Loucy (cell line): ENCODE measurements around the gene HES5.

Source experiments
- H2AFZ ChIP-seq: fragments of 200-600 bp; sonication (generic); 2 replicates; pipeline ENCODE4 v1.6.0; 2016; ENCODE audit warnings: antibody characterized with exemption, mild to moderate bottlenecking, low read length, moderate library complexity
- H3F3A ChIP-seq: fragments of 200-600 bp; 2 replicates; pipeline ENCODE4 v1.6.0; 2016; ENCODE audit warnings: antibody characterized with exemption, low read depth, mild to moderate bottlenecking
- H3K27me3 ChIP-seq: fragments of 200-600 bp; sonication (generic); 2 replicates; pipeline ENCODE4 v1.6.1; 2014; ENCODE audit warnings: low read length, mild to moderate bottlenecking; ENCODE audit not compliant: insufficient read depth, poor library complexity, severe bottlenecking
- H3K36me3 ChIP-seq: fragments of 200-600 bp; sonication (generic); 2 replicates; pipeline ENCODE4 v1.6.1; 2016; ENCODE audit warnings: low read length; ENCODE audit not compliant: insufficient read depth
- H3K4me1 ChIP-seq: fragments of 200-600 bp; sonication (generic); 2 replicates; pipeline ENCODE4 v1.5.1; 2014; ENCODE audit warnings: low read length, mild to moderate bottlenecking; ENCODE audit not compliant: insufficient read depth, poor library complexity, severe bottlenecking
- H3K4me2 ChIP-seq: fragments of 200-600 bp; sonication (generic); 2 replicates; pipeline ENCODE4 v1.6.0; 2014; ENCODE audit warnings: antibody characterized with exemption, low read length, low read depth, mild to moderate bottlenecking; ENCODE audit not compliant: poor library complexity, severe bottlenecking
- H3K4me3 ChIP-seq: fragments of 200-600 bp; sonication (generic); 2 replicates; pipeline ENCODE4 v1.5.1; 2014; ENCODE audit warnings: low read length, mild to moderate bottlenecking, mixed read lengths; ENCODE audit not compliant: poor library complexity, severe bottlenecking
- H3K79me2 ChIP-seq: fragments of 200-600 bp; sonication (generic); 2 replicates; pipeline ENCODE4 v1.6.1; 2014; ENCODE audit warnings: low read length; ENCODE audit not compliant: insufficient read depth
- H3K9ac ChIP-seq: fragments of 200-600 bp; sonication (generic); 2 replicates; pipeline ENCODE4 v1.6.0; 2014; ENCODE audit warnings: mild to moderate bottlenecking, low read depth, low read length, moderate library complexity; ENCODE audit not compliant: poor library complexity, severe bottlenecking
- H3K9me2 ChIP-seq: fragments of 200-600 bp; sonication (generic); replicated peaks from 2 replicates; pipeline ENCODE4 v1.6.1; 2016; ENCODE audit warnings: low read depth, low read length, mixed read lengths
- H3K9me3 ChIP-seq: fragments of 200-600 bp; sonication (generic); 2 replicates; pipeline ENCODE4 v1.6.1; 2014; ENCODE audit warnings: mild to moderate bottlenecking, antibody characterized with exemption, low read length, low read depth; ENCODE audit not compliant: insufficient read depth
- H4K20me1 ChIP-seq: fragments of 200-600 bp; sonication (generic); 2 replicates; pipeline ENCODE4 v1.6.0; 2014; ENCODE audit warnings: antibody characterized with exemption, low read length, mild to moderate bottlenecking; ENCODE audit not compliant: insufficient read depth, poor library complexity, severe bottlenecking
- EZH2phosphoT487 ChIP-seq: fragments of 200-600 bp; IDR thresholded peaks from 2 replicates; pipeline ENCODE4 v1.6.1; 2018; ENCODE audit warnings: antibody characterized with exemption, mild to moderate bottlenecking, moderate library complexity, borderline replicate concordance
- TF ChIP-seq, protein P1 (sequence below): fragments of 200-600 bp; sonication (generic); conservative IDR thresholded peaks from 2 replicates; pipeline ENCODE4 v1.5.1; 2014; ENCODE audit warnings: mild to moderate bottlenecking, antibody characterized with exemption, low read length

Gene HES5

DNA sequence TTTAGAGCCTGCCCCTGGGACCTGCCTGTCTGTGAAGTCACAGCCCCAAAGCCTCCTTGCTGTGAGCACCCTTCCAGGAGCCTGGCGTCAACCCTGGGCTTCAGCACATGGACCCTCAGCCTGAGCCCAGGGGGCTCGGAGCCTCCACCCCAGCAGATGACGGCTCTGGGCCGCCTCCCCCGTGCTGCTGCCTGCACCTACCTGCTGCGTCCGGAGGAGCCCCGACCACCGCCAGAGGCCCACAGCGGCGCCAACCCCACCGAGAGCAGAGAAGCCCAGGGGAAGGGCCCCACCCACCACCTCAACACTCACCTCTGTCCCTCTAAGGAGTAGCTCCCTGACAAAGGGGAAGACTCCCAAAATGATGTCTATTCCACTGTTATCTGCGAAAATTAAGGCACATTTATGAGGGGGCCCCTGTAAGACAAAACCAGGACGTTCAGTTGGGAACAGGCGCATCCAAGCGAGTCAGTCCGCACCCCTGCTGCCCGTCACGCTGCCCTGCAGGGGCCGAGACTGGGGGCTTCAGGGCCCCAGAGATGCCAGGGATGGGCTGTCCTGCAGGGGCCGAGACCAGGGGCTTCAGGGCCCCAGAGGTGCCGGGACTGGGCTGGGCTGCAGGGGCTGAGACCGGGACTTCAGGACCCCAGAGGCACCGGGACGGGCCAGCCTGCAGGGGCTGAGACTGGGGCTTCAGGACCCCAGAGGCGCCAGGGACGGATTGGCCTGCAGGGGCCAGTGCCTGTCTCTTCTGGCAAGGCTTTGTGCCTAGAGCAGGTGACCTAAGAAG, 19.5 kb downstream of the HES5 start:
- Histone ChIP-seq H3K79me2 (no peaks in the 10 kb centered on the region), H3K36me3 (peaks cover 53% of the 10 kb centered on the region; the same call in 1 of the 2 replicates), H3K9me2 (no peaks in the 10 kb centered on the region), H3F3A (no peaks in the 10 kb centered on the region), H3K4me2 (no peak overlapping the region), H4K20me1 (no peaks in the 10 kb centered on the region), H2AFZ (no peak overlapping the region), H3K9me3 (no peaks in the 10 kb centered on the region), H3K4me3 (no peak overlapping the region), H3K4me1 (no peaks in the 10 kb centered on the region), H3K27me3 (no peaks in the 10 kb centered on the region), H3K9ac (no peak overlapping the region)
- TF ChIP-seq EZH2phosphoT487, result no peak
- TF ChIP-seq, protein P1, sequence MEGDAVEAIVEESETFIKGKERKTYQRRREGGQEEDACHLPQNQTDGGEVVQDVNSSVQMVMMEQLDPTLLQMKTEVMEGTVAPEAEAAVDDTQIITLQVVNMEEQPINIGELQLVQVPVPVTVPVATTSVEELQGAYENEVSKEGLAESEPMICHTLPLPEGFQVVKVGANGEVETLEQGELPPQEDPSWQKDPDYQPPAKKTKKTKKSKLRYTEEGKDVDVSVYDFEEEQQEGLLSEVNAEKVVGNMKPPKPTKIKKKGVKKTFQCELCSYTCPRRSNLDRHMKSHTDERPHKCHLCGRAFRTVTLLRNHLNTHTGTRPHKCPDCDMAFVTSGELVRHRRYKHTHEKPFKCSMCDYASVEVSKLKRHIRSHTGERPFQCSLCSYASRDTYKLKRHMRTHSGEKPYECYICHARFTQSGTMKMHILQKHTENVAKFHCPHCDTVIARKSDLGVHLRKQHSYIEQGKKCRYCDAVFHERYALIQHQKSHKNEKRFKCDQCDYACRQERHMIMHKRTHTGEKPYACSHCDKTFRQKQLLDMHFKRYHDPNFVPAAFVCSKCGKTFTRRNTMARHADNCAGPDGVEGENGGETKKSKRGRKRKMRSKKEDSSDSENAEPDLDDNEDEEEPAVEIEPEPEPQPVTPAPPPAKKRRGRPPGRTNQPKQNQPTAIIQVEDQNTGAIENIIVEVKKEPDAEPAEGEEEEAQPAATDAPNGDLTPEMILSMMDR, result no peak

DNA sequence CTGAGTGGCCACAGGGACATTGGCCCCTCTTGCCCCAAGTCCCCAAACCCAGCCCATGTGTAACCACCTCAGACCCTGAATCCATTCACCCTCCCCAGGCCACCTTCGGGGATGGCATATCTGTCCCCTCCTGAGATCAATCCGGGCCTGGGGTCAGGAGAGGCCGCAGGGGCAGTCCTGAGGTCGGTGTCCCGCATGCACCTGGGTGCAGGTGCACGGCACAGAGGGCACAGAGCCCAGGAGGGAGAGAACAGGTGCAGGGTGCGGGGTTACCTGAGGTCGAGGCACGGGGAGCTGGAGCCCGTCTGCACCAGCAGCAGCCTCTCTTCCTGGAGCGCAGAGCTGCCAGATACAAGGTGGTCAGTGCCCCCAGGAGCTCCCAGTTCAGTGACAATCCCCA, 20.5 kb downstream of the HES5 start:
- H2AFZ ChIP-seq, result no peak overlapping the region
- H4K20me1 ChIP-seq, result no peaks in the 10 kb centered on the region
- no peak overlapping the region for H3K4me3 ChIP-seq
- no peaks in the 10 kb centered on the region for H3F3A ChIP-seq
- H3K9ac ChIP-seq, result no peak overlapping the region
- no peaks in the 10 kb centered on the region for H3K9me3 ChIP-seq
- H3K36me3 ChIP-seq, result peaks cover 43% of the 10 kb centered on the region; the same call in 1 of the 2 replicates
- H3K27me3 ChIP-seq, result no peaks in the 10 kb centered on the region
- no peak overlapping the region for H3K4me2 ChIP-seq
- no peak for TF ChIP-seq EZH2phosphoT487
- TF ChIP-seq, protein P1, result no peak
- H3K9me2 ChIP-seq, result no peaks in the 10 kb centered on the region
- H3K79me2 ChIP-seq, result no peaks in the 10 kb centered on the region
- no peaks in the 10 kb centered on the region for H3K4me1 ChIP-seq

DNA sequence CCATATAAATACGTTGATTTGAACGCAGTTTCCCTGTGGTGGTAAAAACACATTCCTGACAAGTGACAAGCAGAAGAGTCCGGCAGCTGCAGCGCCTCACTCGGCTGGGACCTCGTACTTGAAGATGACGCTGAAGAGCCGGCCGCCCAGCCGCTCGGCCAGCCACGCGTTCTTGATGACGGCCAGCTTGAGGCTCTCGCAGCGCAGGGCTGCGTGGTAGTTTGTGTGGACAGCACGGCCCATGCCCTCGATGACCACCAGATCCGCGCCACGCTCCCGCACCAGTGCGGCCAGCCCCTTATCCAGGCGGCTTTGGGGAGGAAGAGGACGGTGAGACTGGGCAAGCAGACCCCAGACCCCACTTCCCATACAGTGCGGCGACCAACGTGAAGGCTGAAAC, 21.3 kb downstream of the HES5 start:
- TF ChIP-seq, protein P1, result no peak
- no peak for TF ChIP-seq EZH2phosphoT487
- H3K27me3 ChIP-seq, result no peaks in the 10 kb centered on the region
- no peaks in the 10 kb centered on the region for H3K9me2 ChIP-seq
- no peaks in the 10 kb centered on the region for H3F3A ChIP-seq
- no peaks in the 10 kb centered on the region for H3K79me2 ChIP-seq
- H3K9ac ChIP-seq, result no peak overlapping the region
- no peaks in the 10 kb centered on the region for H3K9me3 ChIP-seq
- no peak overlapping the region for H3K4me2 ChIP-seq
- H2AFZ ChIP-seq, result no peak overlapping the region
- H3K36me3 ChIP-seq, result peaks cover 37% of the 10 kb centered on the region; the same call in 1 of the 2 replicates
- no peaks in the 10 kb centered on the region for H3K4me1 ChIP-seq
- H3K4me3 ChIP-seq, result no peak overlapping the region
- no peaks in the 10 kb centered on the region for H4K20me1 ChIP-seq
